Activated CD4-positive, CD25-positive, alpha-beta regulatory T cell treated with anti-CD3 and anti-CD28 coated beads, Interleukin-2, amount 50 U/mL, for 72 hours (primary cell): ENCODE measurements around the gene SLC24A3.

ENCODE experiments used
- DNase-seq: peaks from one replicate; pipeline ENCODE4 v3.0.0; 2021

The SLC24A3 gene

GRCh38 chr20:19431906-19432305, 219.5 kb downstream of the SLC24A3 start:
- DNase-seq: no peak

GRCh38 chr20:19433371-19434350, 221.2 kb downstream of the SLC24A3 start:
- no peak for DNase-seq

GRCh38 chr20:19435316-19435715, 222.9 kb downstream of the SLC24A3 start:
- DNase-seq: no peak

- DNase-seq: no peak
Measured at GRCh38 chr20:19435821-19436220, 223.4 kb downstream of the SLC24A3 start.

GRCh38 chr20:19438488-19438887, 226.0 kb downstream of the SLC24A3 start:
- no peak for DNase-seq

GRCh38 chr20:19440660-19441527, 228.5 kb downstream of the SLC24A3 start:
- DNase-seq: no peak

- DNase-seq: no peak
Measured at GRCh38 chr20:19446246-19446645, 233.8 kb downstream of the SLC24A3 start.

GRCh38 chr20:19448632-19449031, 236.2 kb downstream of the SLC24A3 start:
- DNase-seq: no peak

- no peak for DNase-seq
Measured at GRCh38 chr20:19449051-19449450, 236.6 kb downstream of the SLC24A3 start.

- DNase-seq: no peak
Measured at GRCh38 chr20:19451231-19451922, 238.9 kb downstream of the SLC24A3 start.

GRCh38 chr20:19451923-19452295, 239.5 kb downstream of the SLC24A3 start:
- DNase-seq: no peak

GRCh38 chr20:19453410-19453809, 241.0 kb downstream of the SLC24A3 start:
- DNase-seq: no peak

- no peak for DNase-seq
Measured at GRCh38 chr20:19453862-19454261, 241.4 kb downstream of the SLC24A3 start.

GRCh38 chr20:19456595-19457395, 244.4 kb downstream of the SLC24A3 start:
- DNase-seq: no peak

- no peak for DNase-seq
Measured at GRCh38 chr20:19457611-19458010, 245.2 kb downstream of the SLC24A3 start.

GRCh38 chr20:19460386-19460785, 247.9 kb downstream of the SLC24A3 start:
- no peak for DNase-seq

GRCh38 chr20:19462491-19462890, 250.0 kb downstream of the SLC24A3 start:
- no peak for DNase-seq

GRCh38 chr20:19463597-19463996, 251.2 kb downstream of the SLC24A3 start:
- DNase-seq: no peak

- DNase-seq: no peak
Measured at GRCh38 chr20:19465536-19465935, 253.1 kb downstream of the SLC24A3 start.

GRCh38 chr20:19466206-19466928, 253.9 kb downstream of the SLC24A3 start:
- DNase-seq: no peak

GRCh38 chr20:19473216-19473921, 260.9 kb downstream of the SLC24A3 start:
- no peak for DNase-seq
